Measurements from ENCODE around the gene FBXL2.

DNA sequence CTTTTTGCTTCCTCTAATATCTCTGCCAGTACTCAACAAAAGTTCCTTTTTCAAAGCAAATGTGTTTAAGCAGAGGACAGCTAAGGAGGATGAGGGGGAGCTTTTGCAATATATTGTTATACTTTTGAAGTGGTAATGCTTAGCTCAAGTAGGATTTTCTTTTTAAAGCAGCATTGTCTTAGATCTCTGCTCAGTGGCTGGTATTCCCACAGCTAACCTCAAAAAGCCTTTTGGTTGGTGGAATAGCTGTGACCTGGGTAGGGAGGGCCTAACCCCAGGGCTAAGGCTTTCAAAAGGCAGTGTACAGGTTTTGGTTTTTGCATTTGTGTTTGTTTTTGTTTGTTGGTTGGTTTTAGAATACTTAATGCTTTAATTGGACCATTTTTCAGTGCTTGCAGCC, 86.8 kb downstream of the FBXL2 start:
- TF ChIP-seq, protein P1, sequence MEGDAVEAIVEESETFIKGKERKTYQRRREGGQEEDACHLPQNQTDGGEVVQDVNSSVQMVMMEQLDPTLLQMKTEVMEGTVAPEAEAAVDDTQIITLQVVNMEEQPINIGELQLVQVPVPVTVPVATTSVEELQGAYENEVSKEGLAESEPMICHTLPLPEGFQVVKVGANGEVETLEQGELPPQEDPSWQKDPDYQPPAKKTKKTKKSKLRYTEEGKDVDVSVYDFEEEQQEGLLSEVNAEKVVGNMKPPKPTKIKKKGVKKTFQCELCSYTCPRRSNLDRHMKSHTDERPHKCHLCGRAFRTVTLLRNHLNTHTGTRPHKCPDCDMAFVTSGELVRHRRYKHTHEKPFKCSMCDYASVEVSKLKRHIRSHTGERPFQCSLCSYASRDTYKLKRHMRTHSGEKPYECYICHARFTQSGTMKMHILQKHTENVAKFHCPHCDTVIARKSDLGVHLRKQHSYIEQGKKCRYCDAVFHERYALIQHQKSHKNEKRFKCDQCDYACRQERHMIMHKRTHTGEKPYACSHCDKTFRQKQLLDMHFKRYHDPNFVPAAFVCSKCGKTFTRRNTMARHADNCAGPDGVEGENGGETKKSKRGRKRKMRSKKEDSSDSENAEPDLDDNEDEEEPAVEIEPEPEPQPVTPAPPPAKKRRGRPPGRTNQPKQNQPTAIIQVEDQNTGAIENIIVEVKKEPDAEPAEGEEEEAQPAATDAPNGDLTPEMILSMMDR (IDR thresholded peaks at IDR 0.05) = no peak
- no peak for TF ChIP-seq POLR2AphosphoS5 (IDR thresholded peaks at IDR 0.05)

All from breast epithelium (tissue), 3 donors.